NCI-H146 (cell line): ENCODE results near the gene ARSI.

Source experiments
- DNase-seq: peaks from one replicate; lab custom pipeline; 2025; lab: John Stamatoyannopoulos, UW

The ARSI gene

GRCh38 chr5:150293091-150293941 lies 9.4 kb downstream of the ARSI start:
- no peak for DNase-seq

- DNase-seq: no peak
Measured at GRCh38 chr5:150291388-150292385, 11.0 kb downstream of the ARSI start.

- DNase-seq: peak; percentile 73
Measured at GRCh38 chr5:150289551-150290390, 12.9 kb downstream of the ARSI start, which contains the start of gene CAMK2A. Gene CAMK2A (minus strand): TSS chr5:150289773. CDS start chr5:150289625, 148 bp downstream.

DNA sequence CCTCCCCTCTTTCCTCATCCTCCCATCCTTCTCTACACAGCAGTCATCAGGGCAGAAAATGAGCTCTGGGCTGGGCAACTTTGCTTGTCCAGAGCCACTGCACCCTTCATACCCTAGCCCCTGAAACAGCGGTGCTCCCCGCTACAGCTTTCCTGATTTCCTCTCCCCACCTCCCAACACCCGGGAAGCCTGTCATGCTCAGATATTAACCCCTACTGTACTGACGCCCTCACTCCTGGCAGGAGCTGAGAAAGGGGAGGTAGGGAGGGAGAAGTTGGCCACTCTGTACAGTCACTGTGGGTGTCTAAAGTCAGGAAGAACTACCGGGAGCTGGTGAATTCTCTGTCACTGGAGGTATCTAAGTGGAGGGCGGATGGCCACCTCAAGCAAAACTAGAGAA lies 13.9 kb downstream of the ARSI start:
- DNase-seq: no peak

GRCh38 chr5:150288361-150288760 lies 14.3 kb downstream of the ARSI start:
- no peak for DNase-seq

GRCh38 chr5:150286820-150287219 lies 15.9 kb downstream of the ARSI start:
- DNase-seq: peak; percentile 29

GRCh38 chr5:150285114-150285513 lies 17.6 kb downstream of the ARSI start:
- DNase-seq: no peak

DNA sequence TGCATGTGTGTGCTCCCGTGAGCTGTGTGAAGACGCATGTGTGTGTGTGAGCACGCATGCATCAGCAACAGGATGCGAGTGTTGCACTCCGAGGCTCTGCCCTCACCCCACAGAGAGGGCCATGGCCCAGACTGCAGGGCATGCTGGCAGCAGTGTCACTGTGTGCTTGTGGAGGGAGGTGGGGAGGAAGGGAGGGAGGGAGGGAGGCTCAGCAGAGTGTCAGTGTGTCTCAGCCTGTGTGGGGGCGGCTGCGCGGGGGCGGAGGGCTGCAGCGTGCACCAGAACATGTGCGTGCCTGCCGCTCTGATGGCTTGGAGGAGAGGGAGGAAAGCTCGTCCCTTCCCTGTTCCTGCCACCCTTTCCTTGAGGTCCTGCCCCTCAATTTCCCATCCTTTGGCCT lies 18.4 kb downstream of the ARSI start:
- DNase-seq: no peak

- DNase-seq: no peak
Measured at GRCh38 chr5:150283904-150284303, 18.8 kb downstream of the ARSI start.

DNA sequence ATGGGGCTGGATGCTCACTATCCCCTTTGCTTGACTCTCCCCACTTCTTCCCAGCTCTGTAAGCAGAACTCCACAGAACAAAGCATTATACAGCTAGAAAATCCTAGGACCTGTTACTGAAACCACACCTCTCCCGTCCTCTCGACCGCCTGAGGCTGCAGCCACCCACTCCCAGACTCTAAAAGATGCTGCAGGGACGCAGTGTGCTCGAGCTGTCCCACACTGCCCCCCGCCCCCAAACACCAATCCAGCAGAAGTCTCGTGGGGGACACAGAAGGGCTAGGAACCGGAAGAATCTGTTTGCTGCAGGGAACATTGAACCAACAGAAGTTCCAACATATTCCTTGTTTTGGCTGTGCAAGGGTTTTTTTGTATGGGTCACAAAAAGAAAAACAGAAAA lies 20.7 kb downstream of the ARSI start:
- DNase-seq: no peak

- peak; percentile 21 for DNase-seq
Measured at GRCh38 chr5:150279330-150280020, 23.2 kb downstream of the ARSI start.

GRCh38 chr5:150278916-150279315 lies 23.8 kb downstream of the ARSI start:
- DNase-seq: no peak

DNA sequence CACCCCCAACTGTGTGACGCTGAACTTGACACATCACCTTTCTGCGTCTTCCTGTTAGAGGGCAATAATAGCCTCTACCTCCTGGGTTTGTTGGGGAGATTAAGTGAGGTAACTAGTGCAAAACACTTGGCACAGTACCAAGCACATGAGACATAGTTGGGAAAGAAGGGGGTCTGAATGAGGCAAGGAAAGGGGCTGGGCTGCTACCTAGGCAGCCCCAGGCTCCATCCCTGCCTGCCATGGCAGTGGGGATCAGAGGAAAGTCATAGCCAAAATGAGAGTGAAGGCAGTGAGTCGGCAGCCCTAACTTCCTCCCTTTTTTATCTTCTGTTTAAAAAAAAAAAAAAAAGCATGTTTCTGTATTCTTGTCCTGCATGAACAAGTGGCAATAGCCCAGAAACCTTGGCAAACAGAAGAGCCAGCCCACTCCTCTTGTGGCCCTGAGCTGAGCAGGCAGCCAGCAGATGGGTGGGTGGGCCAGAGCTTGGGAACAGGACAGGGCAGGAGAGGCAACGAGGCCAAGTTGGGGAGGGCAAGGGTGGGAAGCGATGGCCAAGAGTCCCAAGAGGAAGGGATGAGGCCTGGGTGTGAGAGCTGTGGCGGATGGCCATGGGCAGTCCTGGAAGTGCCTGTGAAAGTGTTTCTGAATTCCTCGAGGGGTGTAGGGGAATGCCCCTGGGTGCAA lies 24.5 kb downstream of the ARSI start:
- DNase-seq: no peak

DNA sequence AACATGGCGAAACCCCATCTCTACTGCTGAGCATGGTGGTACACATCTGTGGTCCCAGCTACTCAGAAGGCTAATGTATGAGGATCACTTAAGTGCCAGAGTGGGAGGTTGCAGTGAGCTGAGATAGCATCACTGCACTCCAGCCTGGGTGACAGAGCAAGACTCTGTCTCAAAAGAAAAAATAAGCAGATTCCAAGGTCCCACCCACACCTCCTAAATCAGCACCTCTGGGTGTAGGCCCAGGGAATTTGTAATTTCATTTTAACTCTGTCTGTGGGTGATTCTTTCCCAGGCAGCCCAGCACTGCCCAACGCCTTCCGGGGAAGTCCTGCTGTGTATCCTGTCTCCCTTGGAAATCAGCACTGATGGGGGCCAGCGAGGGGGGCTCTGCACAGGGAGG lies 25.7 kb downstream of the ARSI start:
- no peak for DNase-seq

- DNase-seq: no peak
Measured at GRCh38 chr5:150274811-150275210, 27.9 kb downstream of the ARSI start.

DNA sequence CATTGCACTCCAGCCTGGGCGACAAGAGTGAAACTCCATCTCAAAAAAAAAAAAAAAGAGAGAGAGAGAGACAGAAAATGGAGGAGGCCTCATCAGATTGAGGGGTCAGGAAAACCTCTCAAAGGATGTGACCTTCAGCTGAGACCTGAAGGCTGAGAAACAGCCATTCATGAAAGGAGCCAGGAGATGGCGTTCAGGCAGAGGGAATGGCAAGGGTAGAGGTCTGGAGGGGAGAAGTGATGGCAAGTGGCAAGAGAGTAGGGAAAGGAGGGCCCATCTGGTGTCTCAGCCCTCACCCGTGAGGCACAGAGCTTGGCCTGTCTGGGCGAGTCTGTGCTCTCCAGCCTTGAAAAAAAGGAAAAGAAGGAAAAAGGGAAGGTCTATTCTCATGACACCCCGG lies 30.2 kb downstream of the ARSI start:
- peak; percentile 31 for DNase-seq

- DNase-seq: no peak
Measured at GRCh38 chr5:150271923-150272322, 30.8 kb downstream of the ARSI start.

DNA sequence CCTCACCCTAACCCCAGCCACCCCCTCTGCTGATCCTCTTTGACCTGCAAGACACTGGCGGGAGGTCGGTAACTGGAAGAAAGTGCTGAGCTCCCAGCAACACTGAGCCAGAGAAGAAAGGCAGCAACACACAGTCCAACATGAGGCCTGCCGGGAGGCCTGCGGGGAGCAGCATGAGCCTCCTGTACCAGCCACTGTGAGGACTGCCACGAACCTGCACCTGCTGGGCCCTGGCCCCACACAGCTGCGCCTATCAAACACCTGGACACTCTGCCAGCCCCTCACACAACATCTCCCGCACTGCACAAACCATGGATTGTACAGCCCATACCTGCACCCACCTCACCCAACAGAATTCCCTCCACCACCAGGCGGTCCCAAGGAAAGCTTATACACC lies 31.4 kb downstream of the ARSI start:
- DNase-seq: no peak

GRCh38 chr5:150270541-150271295 lies 32.0 kb downstream of the ARSI start:
- no peak for DNase-seq

DNA sequence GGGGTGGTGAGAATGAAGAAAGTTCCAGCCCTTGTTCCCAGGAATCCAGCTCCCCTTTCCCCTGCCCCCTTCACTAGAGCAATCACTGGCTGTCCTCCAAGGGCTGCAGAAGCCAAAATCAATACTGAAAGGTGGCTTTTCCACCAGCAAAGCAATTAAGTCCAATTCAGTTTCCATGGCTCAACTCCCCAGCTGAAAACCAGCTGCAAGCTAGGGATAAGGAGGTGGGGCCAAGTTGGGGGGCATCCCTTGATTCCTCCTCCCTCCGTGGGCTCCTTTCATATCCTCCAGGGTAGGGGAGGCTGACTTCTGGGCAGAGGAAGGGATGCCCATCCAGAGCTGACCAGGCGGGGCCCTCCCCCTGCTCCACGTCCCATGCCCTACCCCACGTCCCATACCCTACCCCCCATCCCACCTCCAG lies 35.8 kb downstream of the ARSI start:
- DNase-seq: peak; percentile 54
